GM23338 (cell line): ENCODE measurements around the gene HSDL1. TPM values are rescaled to one million over a fixed set of nuclear protein-coding genes. Genes with fewer than 3 reads are reported as not detected.

Source experiments
- ATAC-seq: fragments of 200-7000 bp; cut with Tn5 transposase; 3 replicates; pipeline ENCODE4 v1.9.1; 2020
- DNase-seq: peaks from one replicate; pipeline ENCODE4 v3.0.0-alpha.2; 2015; ENCODE audit warnings: low spot score
- H2AFZ ChIP-seq: fragments of 200-600 bp; sonication (generic); 2 replicates; pipeline ENCODE4 v1.8.0; 2016; ENCODE audit warnings: antibody characterized with exemption, mild to moderate bottlenecking, moderate library complexity
- H3F3A ChIP-seq: fragments of 200-600 bp; sonication (generic); replicated peaks from 2 replicates; pipeline ENCODE4 v1.8.0; 2017; ENCODE audit warnings: antibody characterized with exemption, mixed run types, low read depth
- H3K27ac ChIP-seq: fragments of 200-600 bp; sonication (generic); 2 replicates; pipeline ENCODE4 v1.6.1; 2016; ENCODE audit warnings: low read depth
- H3K27me3 ChIP-seq: fragments of 200-600 bp; sonication (generic); 2 replicates; pipeline ENCODE4 v1.8.0; 2016; ENCODE audit warnings: mild to moderate bottlenecking, mixed run types, moderate library complexity; ENCODE audit not compliant: insufficient read depth
- H3K36me3 ChIP-seq: fragments of 200-600 bp; sonication (generic); 2 replicates; pipeline ENCODE4 v1.8.0; 2016; ENCODE audit warnings: mild to moderate bottlenecking; ENCODE audit not compliant: insufficient read depth
- H3K4me1 ChIP-seq: fragments of 200-600 bp; sonication (generic); 2 replicates; pipeline ENCODE4 v1.8.0; 2016; ENCODE audit warnings: mild to moderate bottlenecking, moderate library complexity; ENCODE audit not compliant: insufficient read depth
- H3K4me2 ChIP-seq: fragments of 200-600 bp; sonication (generic); 2 replicates; pipeline ENCODE4 v1.7.1; 2017; ENCODE audit warnings: mixed run types
- H3K4me3 ChIP-seq: fragments of 200-600 bp; sonication (generic); 2 replicates; pipeline ENCODE4 v1.6.1; 2016; ENCODE audit warnings: mixed run types
- H3K79me2 ChIP-seq: fragments of 200-600 bp; sonication (generic); replicated peaks from 2 replicates; pipeline ENCODE4 v1.8.0; 2017; ENCODE audit warnings: mild to moderate bottlenecking; ENCODE audit not compliant: insufficient read depth
- H3K9me2 ChIP-seq: fragments of 200-600 bp; sonication (generic); 2 replicates; pipeline ENCODE4 v1.8.0; 2017; ENCODE audit not compliant: insufficient read depth
- H4K20me1 ChIP-seq: fragments of 200-600 bp; sonication (generic); replicated peaks from 2 replicates; pipeline ENCODE4 v1.8.0; 2017; ENCODE audit warnings: mild to moderate bottlenecking; ENCODE audit not compliant: insufficient read depth
- H3K27ac Mint-ChIP-seq: 2 replicates; pipeline ENCODE4 v1.8.0; 2020; ENCODE audit warnings: inconsistent platforms, mild to moderate bottlenecking, moderate library complexity, mixed read lengths
- H3K27me3 Mint-ChIP-seq: 3 replicates; pipeline ENCODE4 v1.8.0; 2022; ENCODE audit warnings: low read depth, mild to moderate bottlenecking, moderate library complexity, mixed read lengths, inconsistent platforms; ENCODE audit not compliant: insufficient read depth, poor library complexity
- H3K36me3 Mint-ChIP-seq: 3 replicates; pipeline ENCODE4 v1.8.0; 2021; ENCODE audit warnings: low read depth, mild to moderate bottlenecking, inconsistent platforms, moderate library complexity, mixed read lengths
- H3K4me1 Mint-ChIP-seq: 3 replicates; pipeline ENCODE4 v1.8.0; 2020; ENCODE audit warnings: mild to moderate bottlenecking, inconsistent platforms, mixed read lengths
- H3K4me3 Mint-ChIP-seq: 3 replicates; pipeline ENCODE4 v1.8.0; 2021; ENCODE audit warnings: moderate library complexity, mild to moderate bottlenecking, inconsistent platforms, mixed read lengths
- H3K9me3 Mint-ChIP-seq: 3 replicates; pipeline ENCODE4 v1.8.0; 2020; ENCODE audit warnings: moderate library complexity, mild to moderate bottlenecking, inconsistent platforms, mixed read lengths
- CREB1 ChIP-seq: fragments of 250-450 bp; sonication (Bioruptor Pico); IDR thresholded peaks from 2 replicates; pipeline ENCODE4 v1.5.0; 2020; ENCODE audit warnings: low read depth, mild to moderate bottlenecking, moderate library complexity
- CTCF ChIP-seq, 2 experiments: fragments of 200-600 bp in 1 of 2; sonication (generic) in 1 of 2; conservative IDR thresholded peaks; 2 replicates each; pipeline versions ENCODE4 v1.5.1 to v1.6.1; 2016 to 2017; ENCODE audit warnings: antibody characterized with exemption in 2 of 2, low read depth in 2 of 2, mild to moderate bottlenecking in 2 of 2, moderate library complexity in 1 of 2
- ETS1 ChIP-seq: IDR thresholded peaks from 2 replicates; pipeline ENCODE4 v1.6.1; 2016; ENCODE audit warnings: antibody characterized with exemption
- EZH2 ChIP-seq: fragments of 200-600 bp; sonication (generic); IDR thresholded peaks from one replicate; pipeline ENCODE4 v1.8.0; 2017; ENCODE audit warnings: antibody characterized with exemption, mild to moderate bottlenecking, low read depth; ENCODE audit not compliant: unreplicated experiment
- EZH2phosphoT487 ChIP-seq: fragments of 200-600 bp; sonication (generic); IDR thresholded peaks from one replicate; pipeline ENCODE4 v1.8.1; 2018; ENCODE audit warnings: antibody characterized with exemption; ENCODE audit not compliant: unreplicated experiment
- JUNB ChIP-seq: IDR thresholded peaks from one replicate; pipeline ENCODE4 v1.6.1; 2016; ENCODE audit warnings: antibody characterized with exemption; ENCODE audit not compliant: unreplicated experiment
- NANOG ChIP-seq: IDR thresholded peaks from 2 replicates; pipeline ENCODE4 v1.6.1; 2016; ENCODE audit warnings: antibody characterized with exemption, borderline replicate concordance
- POLR2AphosphoS5 ChIP-seq: IDR thresholded peaks from 2 replicates; pipeline ENCODE4 v1.6.1; 2016; ENCODE audit warnings: antibody characterized with exemption, low read depth
- REST ChIP-seq: IDR thresholded peaks from one replicate; pipeline ENCODE4 v1.6.1; 2018; ENCODE audit warnings: antibody characterized with exemption; ENCODE audit not compliant: unreplicated experiment
- STAT1 ChIP-seq: IDR thresholded peaks from one replicate; pipeline ENCODE4 v1.6.1; 2016; ENCODE audit warnings: antibody characterized with exemption; ENCODE audit not compliant: unreplicated experiment
- ZNF114 ChIP-seq: fragments of 250-450 bp; sonication (Bioruptor Pico); IDR thresholded peaks from 2 replicates; pipeline ENCODE4 v1.5.0; 2020; ENCODE audit warnings: mild to moderate bottlenecking, moderate library complexity
- ZNF331 ChIP-seq: fragments of 250-450 bp; sonication (Bioruptor Pico); IDR thresholded peaks from 2 replicates; pipeline ENCODE4 v1.5.0; 2020; ENCODE audit warnings: low read depth, mild to moderate bottlenecking, moderate library complexity
- ZNF462 ChIP-seq: fragments of 250-450 bp; sonication (Bioruptor Pico); IDR thresholded peaks from 2 replicates; pipeline ENCODE4 v1.5.0; 2020; ENCODE audit warnings: mild to moderate bottlenecking, moderate library complexity
- polyA plus RNA-seq: library from polyadenylated mRNA; unstranded; fragments of >200 nt; fragmentation: Nextera tagmentation; extraction: Ambion mirVana; gene quantifications from 2 replicates; pipeline ENCODE4 v1.2.1, GENCODE V29; 2016
- total RNA-seq: library from RNA; depleted of rRNA; stranded (reverse); fragments of >200 nt; shearing (Covaris generic); gene quantifications from 2 replicates; pipeline ENCODE4 v1.2.3, GENCODE V29; 2014

Gene HSDL1
- total and polyA plus RNA-seq, 2 experiments from 2014 or later = 16.6 to 46.1 TPM

GRCh38 chr16:84178146-84178765, 33.3 kb upstream of the HSDL1 start:
- no peaks in the 10 kb centered on the region for H3K9me2 ChIP-seq
- H2AFZ ChIP-seq = no peak overlapping the region
- no peaks in the 10 kb centered on the region; the same call in 1 of the 2 replicates for H3K36me3 ChIP-seq
- Mint-ChIP-seq H3K9me3 (no peaks in the 10 kb centered on the region), H3K4me3 (no peak overlapping the region), H3K27me3 (peaks cover 9% of the 10 kb centered on the region), H3K4me1 (no peaks in the 10 kb centered on the region), H3K27ac (no peak overlapping the region), H3K36me3 (peaks cover 30% of the 10 kb centered on the region)
- no peak overlapping the region for H3K4me3 ChIP-seq
- no peak overlapping the region for H3K27ac ChIP-seq
- no peak overlapping the region for H3K4me2 ChIP-seq
- no peaks in the 10 kb centered on the region for H3K79me2 ChIP-seq
- no peak for DNase-seq
- H3F3A ChIP-seq = no peaks in the 10 kb centered on the region
- no peak for ATAC-seq
- H4K20me1 ChIP-seq = no peaks in the 10 kb centered on the region
- no peaks in the 10 kb centered on the region for H3K4me1 ChIP-seq
- TF ChIP-seq JUNB (no peak), EZH2phosphoT487 (no peak), REST (no peak), CREB1 (CRISPR knock-in tag) (no peak), ETS1 (no peak), NANOG (no peak), POLR2AphosphoS5 (no peak), CTCF (conservative IDR thresholded peaks at IDR 0.05; ENCODE audit: low read depth in 2 of 2) (no peak), EZH2 (no peak), ZNF114 (CRISPR knock-in tag) (no peak), ZNF462 (CRISPR knock-in tag) (no peak), ZNF331 (no peak), STAT1 (no peak)
- no peaks in the 10 kb centered on the region for H3K27me3 ChIP-seq
